Uterus (tissue), 4 donors: ENCODE data around the gene CERS6. TPM values are rescaled to one million over a fixed set of nuclear protein-coding genes. Genes with fewer than 3 reads are reported as not detected.

Experiments
- DNase-seq, 2 donors: peaks; one replicate each; pipeline ENCODE4 v3.0.0-alpha.2; 2019 to 2020
- H3K27ac ChIP-seq, 2 donors: fragments of 200-600 bp; sonication (generic); 1 replicate in 1 of 2; 2 replicates in 1 of 2; pipeline ENCODE4 v1.5.1; 2016 to 2018
- H3K27me3 ChIP-seq, 2 donors: fragments of 200-600 bp; sonication (generic); one replicate each; pipeline ENCODE4 v1.5.1; 2018 to 2019; ENCODE audit warnings: control low read depth in 1 of 2
- H3K36me3 ChIP-seq, 2 donors: fragments of 200-600 bp; sonication (generic); one replicate each; pipeline ENCODE4 v1.5.1; 2019; ENCODE audit warnings: control low read depth in 1 of 2
- H3K4me1 ChIP-seq, 2 donors: fragments of 200-600 bp; sonication (generic); one replicate each; pipeline ENCODE4 v1.5.1; 2018 to 2019; ENCODE audit warnings: control low read depth in 1 of 2
- H3K4me3 ChIP-seq, 2 donors: fragments of 200-600 bp; sonication (generic); 1 replicate in 1 of 2; 2 replicates in 1 of 2; pipeline ENCODE4 v1.5.1; 2018 to 2019; ENCODE audit warnings: mild to moderate bottlenecking in 1 of 2
- H3K9me3 ChIP-seq, 2 donors: fragments of 200-600 bp; sonication (generic); one replicate each; pipeline ENCODE4 v1.5.1; 2019; ENCODE audit warnings: control low read depth in 1 of 2
- POLR2A ChIP-seq, 2 donors: fragments of 450-650 bp; IDR thresholded peaks; one replicate each; pipeline ENCODE4 v1.6.1; 2016; ENCODE audit warnings: antibody characterized with exemption in 2 of 2, mild to moderate bottlenecking in 1 of 2, moderate library complexity in 1 of 2
- intact Hi-C: fragments of 100-400 bp; cut with DNase I; formaldehyde crosslinking; loops from one replicate; pipeline ENCODE4 v1.15.1; 2023; ENCODE audit warnings: low total_unique reads
- microRNA-seq: library from miRNA; unstranded; fragments of <30 nt; microRNA quantifications from one replicate; pipeline ENCODE4, GENCODE V29; 2016; ENCODE audit warnings: borderline microRNAs expressed, borderline replicate concordance
- small RNA-seq: library from RNA; depleted of rRNA; stranded (forward); fragments of <200 nt; gene quantifications from one replicate; pipeline ENCODE3, GENCODE V24; 2016
- total RNA-seq, 4 donors: library from RNA; depleted of rRNA in 3 of 4; stranded (reverse); fragments of >200 nt in 3 of 4; gene quantifications; one replicate each; pipeline versions ENCODE4 v1.1.0 to v1.2.4, GENCODE V29; 2014 to 2023
- TF ChIP-seq, protein P1 (sequence below), 4 experiments: fragments of 200-600 bp in 2 of 4; fragments of 450-650 bp in 2 of 4; sonication (generic) in 2 of 4; IDR thresholded peaks; one replicate each; pipeline ENCODE4 v1.5.1; 2016 to 2019; ENCODE audit warnings: antibody characterized with exemption in 4 of 4, mild to moderate bottlenecking in 2 of 4, moderate library complexity in 1 of 4
- donor health status: DM: yes; HTN: yes; CAD: no.

The CERS6 gene
- total RNA-seq, 4 donors from 2014 or later: 20.0 to 47.2 (median 26.6) TPM

- no peak for DNase-seq
- no peak for TF ChIP-seq POLR2A (IDR thresholded peaks at IDR 0.05)
- TF ChIP-seq, protein P1, sequence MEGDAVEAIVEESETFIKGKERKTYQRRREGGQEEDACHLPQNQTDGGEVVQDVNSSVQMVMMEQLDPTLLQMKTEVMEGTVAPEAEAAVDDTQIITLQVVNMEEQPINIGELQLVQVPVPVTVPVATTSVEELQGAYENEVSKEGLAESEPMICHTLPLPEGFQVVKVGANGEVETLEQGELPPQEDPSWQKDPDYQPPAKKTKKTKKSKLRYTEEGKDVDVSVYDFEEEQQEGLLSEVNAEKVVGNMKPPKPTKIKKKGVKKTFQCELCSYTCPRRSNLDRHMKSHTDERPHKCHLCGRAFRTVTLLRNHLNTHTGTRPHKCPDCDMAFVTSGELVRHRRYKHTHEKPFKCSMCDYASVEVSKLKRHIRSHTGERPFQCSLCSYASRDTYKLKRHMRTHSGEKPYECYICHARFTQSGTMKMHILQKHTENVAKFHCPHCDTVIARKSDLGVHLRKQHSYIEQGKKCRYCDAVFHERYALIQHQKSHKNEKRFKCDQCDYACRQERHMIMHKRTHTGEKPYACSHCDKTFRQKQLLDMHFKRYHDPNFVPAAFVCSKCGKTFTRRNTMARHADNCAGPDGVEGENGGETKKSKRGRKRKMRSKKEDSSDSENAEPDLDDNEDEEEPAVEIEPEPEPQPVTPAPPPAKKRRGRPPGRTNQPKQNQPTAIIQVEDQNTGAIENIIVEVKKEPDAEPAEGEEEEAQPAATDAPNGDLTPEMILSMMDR (IDR thresholded peaks at IDR 0.05): no peak
- Histone ChIP-seq H3K9me3 (no peaks in the 10 kb centered on the region), H3K4me1 (no peaks in the 10 kb centered on the region), H3K4me3 (no peak overlapping the region), H3K36me3 (no peaks in the 10 kb centered on the region), H3K27ac (no peak overlapping the region), H3K27me3 (no peaks in the 10 kb centered on the region)
- intact Hi-C loops: no loop called here
Observed at GRCh38 chr2:168819829-168820489, 363.9 kb downstream of the CERS6 start.

GRCh38 chr2:168821577-168821976, 365.5 kb downstream of the CERS6 start:
- H3K27me3 ChIP-seq: no peaks in the 10 kb centered on the region
- no peaks in the 10 kb centered on the region for H3K9me3 ChIP-seq
- no peaks in the 10 kb centered on the region for H3K36me3 ChIP-seq
- intact Hi-C loops: no loop called here
- H3K27ac ChIP-seq: no peak overlapping the region
- DNase-seq: no peak
- no peaks in the 10 kb centered on the region for H3K4me1 ChIP-seq
- H3K4me3 ChIP-seq: no peak overlapping the region
- TF ChIP-seq, protein P1 (IDR thresholded peaks at IDR 0.05): no peak
- no peak for TF ChIP-seq POLR2A (IDR thresholded peaks at IDR 0.05)

DNA sequence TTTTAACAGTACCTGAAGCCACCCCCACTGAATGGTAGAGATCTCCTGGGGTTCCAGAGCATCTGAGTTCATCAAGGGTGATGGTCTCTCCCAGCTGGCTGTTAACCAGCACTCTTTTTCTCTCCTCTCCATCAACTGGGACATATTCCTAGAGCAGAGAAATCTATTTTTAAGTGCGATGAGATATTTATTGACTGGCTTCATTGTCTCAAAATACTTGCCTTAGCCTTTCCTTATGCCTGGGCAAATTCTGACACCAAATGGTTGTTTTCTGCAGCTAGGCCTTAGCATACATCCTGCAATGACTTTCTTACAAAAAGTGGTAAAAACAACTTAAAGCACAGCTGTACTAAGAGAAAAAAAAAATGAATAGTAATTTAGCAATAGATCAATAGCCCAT, 365.9 kb downstream of the CERS6 start:
- H3K36me3 ChIP-seq: no peaks in the 10 kb centered on the region
- no peak overlapping the region for H3K4me3 ChIP-seq
- TF ChIP-seq, protein P1 (IDR thresholded peaks at IDR 0.05): no peak
- TF ChIP-seq POLR2A (IDR thresholded peaks at IDR 0.05): no peak
- intact Hi-C loops: no loop called here
- no peaks in the 10 kb centered on the region for H3K9me3 ChIP-seq
- H3K27me3 ChIP-seq: no peaks in the 10 kb centered on the region
- no peaks in the 10 kb centered on the region for H3K4me1 ChIP-seq
- no peak for DNase-seq
- no peak overlapping the region for H3K27ac ChIP-seq

Small RNA genes within 50 kb of the gene (microRNA-seq; reads per million reads assigned to microRNA genes)
- not detected for gene MIR4774

Small RNA genes within 50 kb of the gene (small RNA-seq; reads per million reads assigned to genes)
- gene MIR4774: not detected
- not detected for gene RN7SL813P
- gene RNU6-766P: not detected

Other genes starting within 250 kb of the CERS6 start
- 10 to 100 TPM in 2 of 4 donors, 1 to 10 TPM in 2; 5.0 to 23.6 (median 9.8) TPM for gene STK39, start 208.7 kb upstream of the CERS6 start, total RNA-seq